ENCODE measurements around the gene GPR37. TPM values are rescaled to one million over a fixed set of nuclear protein-coding genes. Genes with fewer than 3 reads are reported as not detected.

GPR37 gene
- total RNA-seq, 1 experiment from 2014 or later = 1.6 TPM

- no peak overlapping the region; a peak in 1 of 7 replicates for H3K27ac Mint-ChIP-seq
- Histone ChIP-seq H3T11ph (ENCODE audit: low read length) (no peak overlapping the region), H2BK12ac (ENCODE audit: insufficient read length, low read depth, low read length) (no peak overlapping the region), H3K23me2 (ENCODE audit: insufficient read length, low read depth, low read length, poor library complexity, severe bottlenecking) (no peaks in the 10 kb centered on the region), H4K91ac (ENCODE audit: insufficient read length, low read depth, low read length) (no peak overlapping the region), H3K23ac (ENCODE audit: insufficient read length, low read depth, low read length) (no peak overlapping the region), H3K56ac (ENCODE audit: insufficient read length, low read depth, low read length) (no peak overlapping the region), H3K4me1 (ENCODE audit: insufficient read depth, low read length) (peaks cover 8% of the 10 kb centered on the region), H3K27me3 (ENCODE audit: insufficient read depth, low read length) (no peaks in the 10 kb centered on the region), H3K4me2 (ENCODE audit: insufficient read depth, insufficient read length, low read length) (no peak overlapping the region), H2BK20ac (ENCODE audit: low read depth, low read length, poor library complexity, severe bottlenecking) (no peak overlapping the region), H3K9me3 (ENCODE audit: control insufficient read depth, low read depth, low read length) (no peaks in the 10 kb centered on the region), H2BK120ac (ENCODE audit: low read depth, low read length, poor library complexity, severe bottlenecking) (no peak overlapping the region), H3K79me2 (ENCODE audit: insufficient read depth, low read length) (no peaks in the 10 kb centered on the region), H2BK5ac (ENCODE audit: insufficient read length, low read length) (no peak overlapping the region), H3K79me1 (ENCODE audit: insufficient read depth, low read depth, low read length, poor library complexity, severe bottlenecking) (no peaks in the 10 kb centered on the region), H2AFZ (ENCODE audit: low read length) (no peak overlapping the region), H3K14ac (ENCODE audit: insufficient read depth, low read length) (no peak overlapping the region), H3K9ac (ENCODE audit: extremely low read depth, insufficient read length, low read length) (no peak overlapping the region), H3K4ac (ENCODE audit: low read depth, low read length) (no peak overlapping the region), H4K8ac (replicated peaks; ENCODE audit: insufficient read length, low read depth, low read length) (no peak overlapping the region), H3K27ac (ENCODE audit: insufficient read length, low read depth, low read length) (no peak overlapping the region), H3K18ac (ENCODE audit: insufficient read length, low read depth, low read length) (no peak overlapping the region), H4K20me1 (ENCODE audit: control insufficient read depth, insufficient read depth, insufficient read length) (no peaks in the 10 kb centered on the region), H4K5ac (ENCODE audit: insufficient read length, low read depth, low read length) (no peak overlapping the region), H2BK15ac (ENCODE audit: low read depth, low read length) (no peak overlapping the region), H2AK5ac (ENCODE audit: insufficient read length, low read length) (no peak overlapping the region)
- TF ChIP-seq, protein P1, sequence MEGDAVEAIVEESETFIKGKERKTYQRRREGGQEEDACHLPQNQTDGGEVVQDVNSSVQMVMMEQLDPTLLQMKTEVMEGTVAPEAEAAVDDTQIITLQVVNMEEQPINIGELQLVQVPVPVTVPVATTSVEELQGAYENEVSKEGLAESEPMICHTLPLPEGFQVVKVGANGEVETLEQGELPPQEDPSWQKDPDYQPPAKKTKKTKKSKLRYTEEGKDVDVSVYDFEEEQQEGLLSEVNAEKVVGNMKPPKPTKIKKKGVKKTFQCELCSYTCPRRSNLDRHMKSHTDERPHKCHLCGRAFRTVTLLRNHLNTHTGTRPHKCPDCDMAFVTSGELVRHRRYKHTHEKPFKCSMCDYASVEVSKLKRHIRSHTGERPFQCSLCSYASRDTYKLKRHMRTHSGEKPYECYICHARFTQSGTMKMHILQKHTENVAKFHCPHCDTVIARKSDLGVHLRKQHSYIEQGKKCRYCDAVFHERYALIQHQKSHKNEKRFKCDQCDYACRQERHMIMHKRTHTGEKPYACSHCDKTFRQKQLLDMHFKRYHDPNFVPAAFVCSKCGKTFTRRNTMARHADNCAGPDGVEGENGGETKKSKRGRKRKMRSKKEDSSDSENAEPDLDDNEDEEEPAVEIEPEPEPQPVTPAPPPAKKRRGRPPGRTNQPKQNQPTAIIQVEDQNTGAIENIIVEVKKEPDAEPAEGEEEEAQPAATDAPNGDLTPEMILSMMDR (conservative IDR thresholded peaks at IDR 0.05) = no peak
- no peaks in the 10 kb centered on the region for H3K27me3 Mint-ChIP-seq (ENCODE audit: low read depth)
- peaks cover 0 to 4% of the 10 kb centered on the region in 2 experiments; a peak in 1 of 5 replicates for H3K9me3 Mint-ChIP-seq
- peaks cover 21 to 22% of the 10 kb centered on the region in 2 experiments for H3K4me1 Mint-ChIP-seq
- H3K36me3 Mint-ChIP-seq (ENCODE audit: insufficient read depth in 1 of 3, low read depth in 3 of 3) = peaks cover 0 to 6% (median 0%) of the 10 kb centered on the region in 3 experiments; a peak in 2 of 7 replicates
- DNase-seq = no peak
- H3K4me3 Mint-ChIP-seq = no peak overlapping the region
- no CpG with 5 or more reads among the region's 1 CpG for WGBS (ENCODE audit: extremely low coverage, insufficient read length, low lambda C conversion rate)
These were observed 45.4 kb downstream of the GPR37 start for GRCh38 chr7:124720195-124720594.

All from H9 (cell line).